NCI-H524 (cell line): Measurements from ENCODE around the gene ARHGEF6.

ENCODE experiments used
- DNase-seq, 2 experiments: peaks; one replicate each; lab custom pipeline; 2025; lab: John Stamatoyannopoulos, UW

Gene ARHGEF6

DNA sequence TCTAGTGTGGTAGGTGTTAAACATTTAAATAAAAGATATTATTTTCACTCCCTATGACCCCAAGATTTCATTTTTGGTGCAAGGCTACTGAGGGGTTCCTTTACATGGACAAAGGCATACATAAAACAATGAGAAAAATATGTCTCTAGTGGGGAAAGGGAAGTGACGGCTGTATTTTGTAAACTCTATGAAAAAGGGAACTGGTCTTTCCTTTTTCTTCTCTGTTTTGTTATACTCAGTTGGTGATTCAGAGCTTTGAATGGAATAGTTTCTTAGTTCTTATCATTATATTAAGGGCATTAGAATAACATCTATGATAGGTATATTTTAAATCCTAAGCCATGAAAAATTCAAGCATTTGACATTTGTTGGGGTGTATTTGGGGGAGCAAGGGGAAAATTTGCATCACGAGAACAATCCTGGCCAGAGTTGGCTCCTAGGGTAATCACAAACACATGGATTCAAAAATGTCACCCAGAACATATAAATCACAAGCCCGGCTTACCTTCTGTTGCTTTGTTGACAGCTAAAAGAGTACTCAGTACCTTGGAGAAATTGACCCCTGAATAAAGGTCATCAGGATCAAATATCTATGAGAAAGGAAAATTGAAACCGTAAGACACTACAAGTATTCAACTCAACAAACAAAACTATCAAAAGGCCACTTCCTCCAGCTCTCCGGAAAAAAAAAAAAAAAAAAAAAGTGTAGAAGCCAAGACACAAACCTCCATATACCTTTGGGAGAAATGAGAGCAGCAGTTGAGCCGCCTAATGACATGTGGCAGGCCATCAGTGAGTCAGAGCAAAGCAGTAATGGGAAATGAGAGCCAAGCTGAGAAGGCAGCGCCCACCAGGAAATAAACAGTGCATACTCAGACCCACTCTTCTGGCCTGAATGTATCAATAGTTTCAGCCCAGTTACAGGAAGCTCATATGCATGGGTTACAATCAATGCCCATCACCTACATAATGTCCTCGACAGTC, 33.4 kb downstream of the ARHGEF6 start:
- no peak for DNase-seq

DNA sequence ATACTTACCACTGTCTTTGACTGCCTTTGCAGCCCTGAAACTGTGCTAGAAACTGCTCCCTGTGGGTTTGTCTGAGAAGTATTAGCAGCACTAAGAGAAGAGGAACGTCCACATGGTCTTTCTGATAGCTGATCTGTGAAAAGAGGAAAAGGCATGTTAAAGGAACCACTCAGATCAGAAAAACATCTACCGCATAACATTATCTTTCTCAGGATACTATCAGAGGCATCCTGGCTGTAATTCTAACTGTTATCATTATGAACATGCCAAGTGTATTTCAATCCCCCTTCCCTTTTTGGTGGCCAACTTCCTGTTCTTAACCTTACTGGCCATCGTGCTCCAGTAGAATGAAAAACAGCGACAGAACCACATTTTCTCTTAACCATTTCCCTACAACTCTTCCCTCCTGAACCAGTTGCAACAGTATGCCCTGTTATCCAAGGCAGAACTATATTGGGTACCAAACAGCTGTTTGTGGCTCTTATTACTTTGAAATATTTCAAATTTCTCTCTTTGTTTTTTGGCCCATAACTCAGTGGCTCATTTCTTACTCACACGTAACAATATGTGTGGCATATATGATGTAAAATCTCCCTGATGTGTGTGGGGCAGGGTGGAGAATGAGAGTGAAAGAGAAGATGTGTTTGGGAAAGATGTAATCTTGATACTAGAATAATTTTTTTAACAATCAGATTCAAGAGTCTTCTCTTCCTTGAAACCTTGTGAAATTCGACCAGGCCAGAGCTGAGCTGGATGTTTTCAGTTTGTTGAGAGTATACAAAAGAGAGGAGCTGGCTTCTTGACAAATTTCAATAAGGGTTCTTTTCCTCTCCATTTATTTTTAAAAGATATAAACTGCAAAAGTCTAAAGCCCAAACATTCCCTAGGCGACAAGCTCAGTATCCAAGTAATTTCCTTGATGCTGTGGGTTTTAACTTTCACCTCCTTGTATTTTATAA, 35.2 kb downstream of the ARHGEF6 start:
- no peak for DNase-seq

- DNase-seq = no peak
Measured at GRCh38 chrX:136742721-136743379, 37.9 kb downstream of the ARHGEF6 start.

- no peak for DNase-seq
Measured at GRCh38 chrX:136738049-136738729, 42.5 kb downstream of the ARHGEF6 start.

- DNase-seq = no peak
Measured at GRCh38 chrX:136736690-136737089, 44.0 kb downstream of the ARHGEF6 start.

- DNase-seq = no peak
Measured at GRCh38 chrX:136735601-136736000, 45.1 kb downstream of the ARHGEF6 start.

- no peak for DNase-seq
Measured at GRCh38 chrX:136733613-136734012, 47.1 kb downstream of the ARHGEF6 start.

DNA sequence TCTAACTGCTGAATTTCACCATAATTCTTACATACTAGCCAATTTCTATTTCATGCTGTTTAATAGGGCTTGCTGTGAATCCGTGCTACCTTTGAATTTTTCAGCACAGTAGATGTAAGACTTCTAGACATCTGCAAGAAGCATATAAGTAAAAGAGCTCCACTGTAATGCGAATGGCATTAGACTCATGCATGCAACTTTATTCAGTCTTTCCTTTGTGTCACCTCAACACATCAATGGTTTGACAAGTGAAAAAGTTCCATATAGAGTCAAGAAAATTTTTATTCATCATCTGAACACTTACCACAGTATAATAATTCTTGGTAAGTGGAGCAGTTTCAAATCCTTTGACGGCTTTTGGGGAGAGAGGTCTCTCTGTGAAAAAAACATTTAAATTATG, 48.9 kb downstream of the ARHGEF6 start:
- no peak for DNase-seq

DNA sequence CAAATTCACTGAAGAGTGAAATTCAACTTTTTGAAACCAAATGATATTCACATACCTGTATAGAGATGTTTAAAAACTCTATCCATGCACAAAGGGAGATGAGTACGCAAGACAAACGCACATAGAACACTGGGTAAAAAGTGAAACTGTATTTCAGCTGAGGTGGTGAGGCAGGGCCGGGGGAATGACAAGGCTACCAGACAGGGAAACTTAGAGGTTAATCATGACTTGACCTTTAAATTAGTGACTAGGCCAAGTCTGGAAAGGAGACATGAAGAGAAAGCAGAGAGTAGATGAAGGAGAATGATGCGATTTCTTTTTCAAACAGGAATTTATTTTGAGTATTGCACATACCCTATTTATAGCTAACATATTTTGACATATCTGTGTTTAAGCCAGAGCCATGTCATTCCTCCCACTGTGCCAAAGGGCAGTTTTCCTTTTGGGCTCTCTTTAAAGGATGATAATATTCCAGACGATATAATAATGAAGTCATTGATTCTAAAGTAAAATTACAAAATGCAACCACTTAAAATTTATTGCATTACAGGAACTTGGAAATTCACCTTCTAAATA, 49.4 kb downstream of the ARHGEF6 start:
- DNase-seq = no peak

GRCh38 chrX:136728393-136728792, 52.3 kb downstream of the ARHGEF6 start:
- DNase-seq = no peak

GRCh38 chrX:136725441-136726104, 55.2 kb downstream of the ARHGEF6 start:
- no peak for DNase-seq

- DNase-seq = no peak
Measured at GRCh38 chrX:136718091-136718490, 62.6 kb downstream of the ARHGEF6 start.

DNA sequence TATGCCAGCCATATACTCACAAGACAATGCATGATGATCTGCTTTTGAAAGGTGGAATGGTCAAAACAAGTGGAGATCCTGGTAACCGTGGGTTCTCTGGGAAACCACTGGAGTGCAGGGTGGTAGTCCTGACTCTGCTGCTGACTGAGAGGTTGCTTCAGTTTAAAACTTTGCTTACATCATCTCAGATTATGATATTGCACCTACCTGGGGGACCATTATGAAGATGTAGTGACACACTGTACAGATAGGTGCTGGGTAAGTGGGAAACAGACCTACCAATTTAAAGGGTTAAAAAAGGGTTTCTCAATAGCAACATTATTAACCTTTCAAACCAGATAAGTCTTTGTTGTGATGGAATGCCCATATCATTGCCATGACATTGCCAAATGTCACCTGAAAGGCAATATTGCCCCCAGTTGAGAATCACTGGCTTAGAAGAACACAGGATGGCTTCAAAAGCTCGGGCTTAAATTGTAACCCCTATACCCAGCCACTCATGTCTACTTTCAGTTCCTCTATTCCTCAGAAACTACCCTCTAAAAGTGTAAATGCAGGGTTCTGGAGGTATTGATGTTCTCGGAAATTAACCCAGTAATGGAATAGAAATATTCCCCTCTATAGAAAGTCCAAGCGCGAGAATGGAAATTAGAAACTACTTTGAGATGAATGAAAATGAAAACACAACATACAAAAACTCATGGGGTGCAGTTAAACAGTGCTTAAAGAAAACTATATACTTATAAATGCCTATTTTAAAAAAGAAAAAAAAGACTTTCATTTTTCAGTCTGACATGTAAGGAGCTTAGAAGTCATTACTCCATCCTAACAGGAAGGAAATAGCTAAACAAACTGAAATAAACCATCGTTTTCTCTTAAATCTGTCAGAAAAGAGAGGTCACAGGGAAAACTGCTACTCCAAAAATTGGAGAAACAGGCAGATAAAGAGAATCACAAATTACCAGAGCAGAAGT, 65.8 kb downstream of the ARHGEF6 start:
- DNase-seq = no peak

GRCh38 chrX:136712650-136713310, 68.0 kb downstream of the ARHGEF6 start:
- no peak for DNase-seq

GRCh38 chrX:136711147-136711546, 69.6 kb downstream of the ARHGEF6 start:
- DNase-seq = peak; percentile 19 to 64

DNA sequence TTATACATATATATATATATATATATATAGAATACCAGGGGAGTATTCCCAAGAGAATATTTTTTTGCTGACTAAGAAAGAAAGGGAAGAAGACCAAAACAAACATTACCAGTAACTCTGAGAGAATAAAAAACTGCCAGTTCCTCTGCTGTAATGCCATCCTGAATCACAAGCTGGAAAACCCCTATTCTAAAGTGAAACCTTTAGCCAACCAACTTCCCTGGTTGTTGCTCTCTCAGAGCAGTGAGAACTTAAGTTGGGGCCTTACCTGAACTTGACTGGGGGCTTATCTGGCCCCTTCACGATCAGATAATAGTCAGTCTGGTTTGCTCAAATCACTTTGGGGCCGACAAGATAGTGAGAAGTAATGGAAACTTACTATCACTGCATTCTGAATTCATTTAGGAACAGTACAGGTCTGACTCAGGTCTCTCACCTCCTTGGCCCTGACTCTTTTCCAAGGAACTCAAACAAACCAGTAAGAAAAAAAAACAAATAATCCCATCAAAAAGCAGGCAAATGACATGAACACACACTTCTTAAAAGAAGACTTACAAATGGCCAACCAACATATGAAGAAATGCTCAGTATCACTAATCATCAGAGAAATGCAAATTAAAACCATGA, 70.3 kb downstream of the ARHGEF6 start:
- DNase-seq = no peak

DNA sequence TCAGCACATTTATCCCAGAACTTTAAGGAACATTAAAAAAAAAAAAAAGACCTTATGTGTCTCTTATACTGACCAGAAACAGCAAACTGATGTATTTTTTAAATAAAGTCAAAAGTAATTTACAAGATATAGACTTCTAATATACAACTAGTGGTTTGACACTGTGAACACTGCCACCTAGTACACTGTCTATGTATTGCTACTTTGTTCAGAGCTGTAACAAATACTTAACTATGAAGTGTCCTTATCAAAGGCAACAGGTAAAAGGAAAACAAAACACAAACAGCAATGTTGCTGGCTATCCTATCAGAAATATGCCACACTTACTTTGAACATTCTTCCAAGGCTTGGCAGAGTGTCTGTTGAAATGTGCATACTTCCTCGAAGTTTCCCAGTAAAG, 72.4 kb downstream of the ARHGEF6 start:
- DNase-seq = no peak

DNA sequence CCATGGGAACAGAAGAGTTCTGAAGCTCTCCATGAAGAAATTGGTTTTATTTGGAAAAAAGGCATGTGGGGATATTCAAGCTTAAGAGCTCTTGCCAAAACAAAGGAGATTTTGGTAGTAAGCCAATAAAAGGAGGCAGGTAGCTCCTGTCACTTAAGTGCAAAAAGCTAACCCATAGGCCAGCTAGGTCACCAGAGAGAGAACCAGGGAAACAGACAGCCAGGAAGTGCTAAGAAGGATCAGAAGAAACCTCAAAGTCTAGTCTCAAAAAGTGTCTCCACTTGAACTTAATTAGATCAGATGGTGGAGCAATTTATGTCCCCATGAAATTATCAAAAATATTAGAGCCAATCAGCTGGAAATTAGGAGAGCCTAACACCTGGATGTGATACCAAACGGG, 83.6 kb downstream of the ARHGEF6 start:
- no peak for DNase-seq
